Esophagus muscularis mucosa (tissue), 3 donors: ENCODE results near the gene MANBA.

Experiments used
- POLR2AphosphoS5 ChIP-seq, 2 donors: sonication (generic); formaldehyde crosslinking; IDR thresholded peaks; one replicate each; pipeline ENCODE4 v1.6.1; 2017; ENCODE audit warnings: antibody characterized with exemption in 2 of 2
- TF ChIP-seq, protein P1 (sequence below), 3 experiments: fragments of 200-600 bp in 2 of 3; fragments of 450-650 bp in 1 of 3; sonication (generic) in 2 of 3; IDR thresholded peaks; one replicate each; pipeline ENCODE4 v1.5.1; 2017 to 2019; ENCODE audit warnings: antibody characterized with exemption in 3 of 3, mild to moderate bottlenecking in 2 of 3, moderate library complexity in 1 of 3

DNA sequence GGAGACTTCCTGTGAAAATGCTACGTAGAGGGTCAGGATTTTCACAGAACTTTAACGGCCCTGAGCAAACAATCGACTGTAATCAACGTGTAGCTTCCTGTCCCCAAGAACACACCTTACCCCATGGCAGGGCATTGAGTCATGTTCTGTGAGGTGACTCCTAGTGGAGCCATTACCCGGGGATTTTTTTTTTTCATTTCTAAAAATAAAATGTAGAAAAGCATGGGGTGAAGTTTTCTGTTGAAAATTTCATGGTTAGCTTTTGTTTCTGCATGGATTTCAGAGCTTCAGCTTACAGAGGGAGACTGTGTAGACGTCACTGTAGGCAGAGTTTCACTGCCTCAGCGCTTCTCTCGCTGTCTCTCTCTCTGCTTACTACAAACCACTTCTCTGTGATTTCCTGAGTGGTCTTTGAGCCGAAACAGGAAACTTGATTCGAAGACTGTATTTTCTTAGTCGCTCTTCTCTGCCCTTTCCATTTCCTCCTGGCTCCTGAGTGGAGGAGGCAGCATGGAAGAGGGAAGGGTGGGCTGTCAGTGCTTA is 147.9 kb downstream of the MANBA start:
- TF ChIP-seq, protein P1, sequence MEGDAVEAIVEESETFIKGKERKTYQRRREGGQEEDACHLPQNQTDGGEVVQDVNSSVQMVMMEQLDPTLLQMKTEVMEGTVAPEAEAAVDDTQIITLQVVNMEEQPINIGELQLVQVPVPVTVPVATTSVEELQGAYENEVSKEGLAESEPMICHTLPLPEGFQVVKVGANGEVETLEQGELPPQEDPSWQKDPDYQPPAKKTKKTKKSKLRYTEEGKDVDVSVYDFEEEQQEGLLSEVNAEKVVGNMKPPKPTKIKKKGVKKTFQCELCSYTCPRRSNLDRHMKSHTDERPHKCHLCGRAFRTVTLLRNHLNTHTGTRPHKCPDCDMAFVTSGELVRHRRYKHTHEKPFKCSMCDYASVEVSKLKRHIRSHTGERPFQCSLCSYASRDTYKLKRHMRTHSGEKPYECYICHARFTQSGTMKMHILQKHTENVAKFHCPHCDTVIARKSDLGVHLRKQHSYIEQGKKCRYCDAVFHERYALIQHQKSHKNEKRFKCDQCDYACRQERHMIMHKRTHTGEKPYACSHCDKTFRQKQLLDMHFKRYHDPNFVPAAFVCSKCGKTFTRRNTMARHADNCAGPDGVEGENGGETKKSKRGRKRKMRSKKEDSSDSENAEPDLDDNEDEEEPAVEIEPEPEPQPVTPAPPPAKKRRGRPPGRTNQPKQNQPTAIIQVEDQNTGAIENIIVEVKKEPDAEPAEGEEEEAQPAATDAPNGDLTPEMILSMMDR (IDR thresholded peaks at IDR 0.05) = no peak
- TF ChIP-seq POLR2AphosphoS5 (IDR thresholded peaks at IDR 0.05) = no peak
